Activated naive CD4-positive, alpha-beta T cell treated with anti-CD3 and anti-CD28 coated beads, Interleukin-2, amount 50 U/mL, for 24 hours (primary cell): ENCODE data around the gene ITGB6.

Source experiments
- H3K27ac Mint-ChIP-seq: one replicate; pipeline ENCODE4 v1.8.0; 2021; ENCODE audit warnings: mild to moderate bottlenecking, mixed read lengths
- H3K27me3 Mint-ChIP-seq: one replicate; pipeline ENCODE4 v1.8.0; 2021; ENCODE audit warnings: mixed read lengths
- H3K36me3 Mint-ChIP-seq: one replicate; pipeline ENCODE4 v1.8.0; 2021; ENCODE audit warnings: mixed read lengths
- H3K4me1 Mint-ChIP-seq: one replicate; pipeline ENCODE4 v1.8.0; 2021; ENCODE audit warnings: mixed read lengths
- H3K4me3 Mint-ChIP-seq: one replicate; pipeline ENCODE4 v1.8.0; 2021; ENCODE audit warnings: mild to moderate bottlenecking, mixed read lengths
- H3K9me3 Mint-ChIP-seq: one replicate; pipeline ENCODE4 v1.8.0; 2021; ENCODE audit warnings: mixed read lengths

Gene ITGB6

DNA sequence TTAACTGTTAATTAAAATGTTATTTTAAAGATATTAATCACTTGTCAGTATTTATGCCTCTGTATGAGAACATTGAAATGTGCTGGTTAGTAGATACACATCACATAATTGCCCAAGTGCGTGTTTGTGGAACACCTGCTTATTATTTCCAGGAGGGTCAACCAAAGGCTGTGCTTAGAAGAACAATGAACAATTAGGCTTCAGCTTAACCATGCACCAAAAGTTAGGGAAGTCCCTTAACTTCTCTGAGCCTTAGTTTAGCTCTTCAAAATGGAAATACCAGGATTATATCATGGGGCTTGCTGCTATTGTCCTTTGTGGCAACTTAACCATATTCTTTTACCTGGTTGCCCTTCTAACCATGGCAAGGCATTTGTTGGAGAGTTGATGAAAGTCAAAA, 94.7 kb downstream of the ITGB6 start:
- no peaks in the 10 kb centered on the region for H3K9me3 Mint-ChIP-seq
- H3K36me3 Mint-ChIP-seq = no peaks in the 10 kb centered on the region
- no peak overlapping the region for H3K4me3 Mint-ChIP-seq
- H3K27me3 Mint-ChIP-seq = peaks cover 4% of the 10 kb centered on the region
- H3K27ac Mint-ChIP-seq = no peak overlapping the region
- H3K4me1 Mint-ChIP-seq = no peaks in the 10 kb centered on the region

DNA sequence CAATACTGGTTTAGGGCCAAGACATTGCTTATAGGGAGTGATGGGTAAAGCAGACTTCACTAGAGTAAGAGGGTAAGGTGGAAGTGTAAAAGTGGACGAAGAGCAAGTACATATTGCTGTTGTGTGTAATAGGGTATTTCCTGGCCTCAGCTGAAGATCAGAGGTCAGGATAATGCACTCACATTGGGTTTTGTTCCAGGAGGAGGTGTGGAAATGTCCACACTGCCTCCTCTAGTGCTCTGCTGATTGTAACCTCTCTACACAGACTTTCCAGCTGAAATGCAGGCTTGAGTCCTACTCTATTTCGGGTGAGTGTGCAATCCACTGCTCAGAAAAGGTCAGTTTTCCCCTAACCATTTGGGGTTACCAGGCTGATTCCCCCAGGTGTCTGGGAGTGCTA, 96.0 kb downstream of the ITGB6 start:
- no peaks in the 10 kb centered on the region for H3K4me1 Mint-ChIP-seq

DNA sequence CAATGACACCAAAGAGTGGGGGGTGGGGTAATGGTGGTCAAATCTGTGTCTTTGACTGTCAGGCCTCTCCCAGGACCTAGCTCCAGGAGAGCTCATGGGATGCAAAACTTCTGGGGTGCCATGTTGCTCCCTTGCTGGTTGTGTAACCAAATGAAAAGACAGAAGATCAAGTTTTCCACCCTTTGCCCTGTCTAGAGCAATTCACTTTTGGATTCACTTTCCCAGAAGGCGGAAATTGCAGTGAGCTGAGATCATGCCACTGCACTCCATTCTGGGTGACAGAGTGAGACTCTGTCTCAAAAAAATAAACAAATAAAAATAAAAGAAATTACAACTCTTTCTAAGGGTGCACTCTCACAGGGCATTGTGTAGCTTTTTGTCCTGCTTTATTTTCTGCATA, 102.7 kb downstream of the ITGB6 start:
- no peak overlapping the region for H3K4me3 Mint-ChIP-seq
- H3K9me3 Mint-ChIP-seq = peaks cover 6% of the 10 kb centered on the region
- peaks cover 3% of the 10 kb centered on the region for H3K36me3 Mint-ChIP-seq
- peaks cover 7% of the 10 kb centered on the region for H3K27me3 Mint-ChIP-seq
- H3K4me1 Mint-ChIP-seq = no peaks in the 10 kb centered on the region
- H3K27ac Mint-ChIP-seq = no peak overlapping the region

More for the DNA sequence above, 96.0 kb downstream of the ITGB6 start:
- Mint-ChIP-seq H3K36me3 (no peaks in the 10 kb centered on the region), H3K27me3 (peaks cover 5% of the 10 kb centered on the region), H3K4me3 (no peak overlapping the region), H3K9me3 (no peaks in the 10 kb centered on the region), H3K27ac (no peak overlapping the region)

DNA sequence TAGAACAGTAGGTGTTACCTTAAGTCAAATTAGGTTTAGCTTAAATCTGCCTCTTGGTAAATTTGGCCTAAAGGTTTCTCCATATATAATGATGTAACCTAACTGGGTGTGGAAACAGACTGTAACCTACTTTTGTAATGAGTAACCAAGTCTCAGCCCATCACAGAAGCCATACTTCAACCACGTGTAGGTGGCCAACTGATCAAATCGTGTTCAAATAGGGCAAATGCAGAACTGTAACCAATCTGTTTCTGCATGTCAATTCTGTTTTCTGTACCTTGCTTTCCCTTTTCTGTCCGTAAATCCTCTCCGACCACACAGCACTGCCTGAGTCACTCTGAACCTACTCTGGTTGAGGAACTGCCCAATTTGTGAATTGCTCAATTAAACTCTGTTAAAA, 103.7 kb downstream of the ITGB6 start:
- peaks cover 3% of the 10 kb centered on the region for H3K36me3 Mint-ChIP-seq
- H3K4me3 Mint-ChIP-seq = no peak overlapping the region
- no peaks in the 10 kb centered on the region for H3K4me1 Mint-ChIP-seq
- peaks cover 10% of the 10 kb centered on the region for H3K9me3 Mint-ChIP-seq
- peaks cover 11% of the 10 kb centered on the region for H3K27me3 Mint-ChIP-seq
- no peak overlapping the region for H3K27ac Mint-ChIP-seq

DNA sequence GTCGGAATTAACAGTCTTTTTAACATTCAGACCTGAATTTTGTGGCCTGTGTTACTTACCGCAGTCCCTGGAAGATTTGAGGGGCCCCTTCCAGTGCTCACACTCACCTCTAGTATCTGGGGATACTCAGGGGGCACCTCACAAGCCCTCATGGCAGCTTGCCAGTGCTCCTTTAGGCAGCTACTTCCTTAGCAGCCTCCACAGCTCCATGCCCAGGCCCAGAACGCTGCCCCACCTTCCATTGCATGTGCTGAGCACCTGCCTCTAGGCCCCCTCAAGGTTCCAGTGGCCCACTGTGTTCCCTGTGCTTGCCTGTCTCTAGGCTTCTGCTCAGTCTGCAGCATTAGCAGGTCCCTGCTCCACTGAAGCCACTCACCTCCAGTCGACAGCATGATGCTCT, 107.6 kb downstream of the ITGB6 start:
- no peaks in the 10 kb centered on the region for H3K4me1 Mint-ChIP-seq
- H3K27me3 Mint-ChIP-seq = peaks cover 10% of the 10 kb centered on the region
- no peak overlapping the region for H3K27ac Mint-ChIP-seq
- H3K36me3 Mint-ChIP-seq = peaks cover 6% of the 10 kb centered on the region
- peaks cover 18% of the 10 kb centered on the region for H3K9me3 Mint-ChIP-seq
- no peak overlapping the region for H3K4me3 Mint-ChIP-seq

DNA sequence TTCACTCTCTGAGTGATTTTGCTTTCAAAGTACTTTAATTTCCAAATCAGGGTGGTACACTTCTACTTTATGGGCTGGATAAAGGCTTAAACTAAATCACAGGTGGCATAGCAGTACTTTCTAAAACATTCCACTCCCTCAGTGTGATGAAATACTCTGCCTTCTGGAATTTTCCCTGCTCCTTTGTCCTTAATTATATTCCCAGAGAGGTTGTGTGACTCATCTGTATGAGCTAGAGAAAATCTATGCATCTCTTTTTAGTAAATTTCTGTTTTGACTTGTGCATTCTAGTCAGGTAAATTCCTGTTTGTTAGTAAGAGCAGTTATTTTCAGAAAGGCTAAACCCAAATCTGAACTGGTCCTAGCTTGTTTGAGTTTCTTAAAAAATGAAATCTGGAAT, 108.7 kb downstream of the ITGB6 start:
- H3K27me3 Mint-ChIP-seq = peaks cover 10% of the 10 kb centered on the region
- no peak overlapping the region for H3K4me3 Mint-ChIP-seq
- H3K27ac Mint-ChIP-seq = no peak overlapping the region
- peaks cover 21% of the 10 kb centered on the region for H3K9me3 Mint-ChIP-seq
- H3K36me3 Mint-ChIP-seq = peaks cover 6% of the 10 kb centered on the region
- no peaks in the 10 kb centered on the region for H3K4me1 Mint-ChIP-seq

DNA sequence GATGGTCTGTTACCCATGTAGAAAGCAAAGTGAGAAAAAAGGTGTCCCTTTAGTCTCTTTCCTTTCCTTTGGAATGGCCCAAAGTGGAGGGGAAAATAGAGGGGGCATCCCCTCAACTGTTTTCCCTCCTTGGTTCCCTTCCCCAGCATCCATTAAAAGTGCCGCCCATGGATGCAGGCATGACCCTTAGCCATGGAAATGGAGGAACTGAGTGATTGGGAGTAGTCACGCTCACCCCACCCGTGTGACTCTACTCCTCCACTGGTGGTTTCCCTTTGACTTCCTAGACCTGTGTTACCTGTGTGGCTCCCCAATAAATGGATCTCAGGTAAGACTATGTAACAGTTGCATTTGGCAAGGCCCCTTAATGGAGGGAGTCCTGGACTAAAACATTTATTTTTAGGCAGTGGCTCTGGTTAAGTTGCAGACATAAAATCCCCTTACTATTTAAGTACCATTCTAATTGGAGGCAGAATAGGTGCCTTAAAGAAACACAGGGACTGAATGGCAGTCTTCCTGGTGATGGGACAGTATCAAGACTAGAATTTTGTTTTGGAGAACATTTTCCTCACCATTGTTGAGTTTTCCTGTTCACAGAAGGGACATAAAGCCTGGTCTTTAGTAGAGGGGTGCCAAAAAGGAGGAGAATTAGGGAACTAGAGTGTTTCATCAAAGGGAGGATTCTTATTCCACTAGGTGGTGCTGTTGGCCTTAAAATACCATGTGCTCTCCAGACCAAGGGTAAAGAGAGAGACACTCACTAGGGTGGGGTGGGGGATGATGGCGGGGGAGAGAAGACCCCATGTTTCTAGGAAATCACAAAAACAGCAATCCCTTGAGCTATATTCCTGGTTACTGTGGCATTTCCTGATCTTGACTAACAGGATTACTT, 112.0 kb downstream of the ITGB6 start:
- Mint-ChIP-seq H3K27me3 (peaks cover 4% of the 10 kb centered on the region), H3K27ac (no peak overlapping the region), H3K4me1 (no peaks in the 10 kb centered on the region), H3K9me3 (peaks cover 19% of the 10 kb centered on the region), H3K36me3 (peaks cover 3% of the 10 kb centered on the region), H3K4me3 (no peak overlapping the region)

DNA sequence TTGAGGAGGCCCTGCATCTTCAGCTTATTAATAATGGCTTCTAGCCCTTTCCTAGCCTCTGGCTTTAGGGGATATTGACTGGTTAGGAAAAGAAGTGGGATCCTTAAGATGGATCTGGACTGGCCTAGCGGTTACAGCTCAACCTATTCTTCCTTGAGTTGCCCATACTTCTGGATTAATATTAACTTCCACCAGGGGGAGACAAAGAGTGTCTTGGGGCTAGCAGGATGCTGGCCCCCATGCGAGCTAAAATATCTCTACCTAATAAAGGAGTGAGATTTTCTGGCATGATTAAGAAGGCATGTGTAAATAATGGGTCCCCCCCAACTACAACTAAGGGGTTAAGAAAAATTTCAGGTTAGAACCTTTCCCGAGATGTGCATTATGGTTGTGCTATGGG, 114.4 kb downstream of the ITGB6 start:
- H3K27me3 Mint-ChIP-seq = peaks cover 2% of the 10 kb centered on the region
- peaks cover 17% of the 10 kb centered on the region for H3K9me3 Mint-ChIP-seq
- H3K36me3 Mint-ChIP-seq = peaks cover 3% of the 10 kb centered on the region
- H3K27ac Mint-ChIP-seq = no peak overlapping the region
- H3K4me1 Mint-ChIP-seq = no peaks in the 10 kb centered on the region
- no peak overlapping the region for H3K4me3 Mint-ChIP-seq

DNA sequence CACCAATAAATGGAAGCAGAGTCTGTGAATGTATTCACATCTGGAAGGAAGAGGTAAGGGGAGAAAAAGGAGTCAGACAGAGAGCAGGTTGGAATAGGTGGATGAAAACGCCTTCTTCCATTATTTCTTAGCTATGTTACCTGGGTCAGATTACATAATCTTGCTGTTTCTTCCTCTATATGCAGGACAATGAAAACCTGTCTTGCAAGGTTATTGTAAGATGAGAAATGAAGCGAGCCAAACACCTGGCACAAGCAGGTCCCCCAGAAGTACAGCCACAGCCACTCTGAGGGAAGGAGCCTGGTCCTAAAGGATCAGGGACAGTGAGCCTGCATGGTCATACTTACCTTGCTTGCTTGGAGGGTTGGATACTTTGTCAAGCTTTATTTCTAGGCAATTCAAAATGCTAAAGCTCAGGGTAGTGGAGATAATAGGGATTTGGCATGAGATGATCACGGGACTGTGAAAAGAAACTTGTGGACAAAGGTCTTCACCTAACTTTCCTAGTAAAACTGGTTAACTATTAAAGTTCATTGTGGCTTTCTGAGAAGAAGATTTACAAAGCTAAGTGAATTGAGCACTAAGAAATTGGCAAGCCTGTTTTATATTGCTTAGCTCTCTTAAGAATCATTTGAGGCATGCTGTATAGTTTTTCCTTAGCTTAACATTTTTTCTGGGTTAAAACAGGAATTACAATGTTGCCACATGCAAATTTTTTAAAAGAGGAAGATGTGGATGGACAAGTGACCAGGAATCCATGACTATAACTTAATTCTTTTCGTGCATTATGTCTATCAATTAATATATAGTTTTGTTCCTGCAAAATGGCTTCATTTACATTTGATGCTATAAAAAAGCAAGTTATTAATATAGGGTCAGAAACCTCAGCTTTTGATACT, 121.9 kb downstream of the ITGB6 start:
- H3K9me3 Mint-ChIP-seq = peaks cover 13% of the 10 kb centered on the region
- H3K27ac Mint-ChIP-seq = no peak overlapping the region
- H3K27me3 Mint-ChIP-seq = peaks cover 6% of the 10 kb centered on the region
- H3K4me1 Mint-ChIP-seq = no peaks in the 10 kb centered on the region
- no peak overlapping the region for H3K4me3 Mint-ChIP-seq
- H3K36me3 Mint-ChIP-seq = no peaks in the 10 kb centered on the region

DNA sequence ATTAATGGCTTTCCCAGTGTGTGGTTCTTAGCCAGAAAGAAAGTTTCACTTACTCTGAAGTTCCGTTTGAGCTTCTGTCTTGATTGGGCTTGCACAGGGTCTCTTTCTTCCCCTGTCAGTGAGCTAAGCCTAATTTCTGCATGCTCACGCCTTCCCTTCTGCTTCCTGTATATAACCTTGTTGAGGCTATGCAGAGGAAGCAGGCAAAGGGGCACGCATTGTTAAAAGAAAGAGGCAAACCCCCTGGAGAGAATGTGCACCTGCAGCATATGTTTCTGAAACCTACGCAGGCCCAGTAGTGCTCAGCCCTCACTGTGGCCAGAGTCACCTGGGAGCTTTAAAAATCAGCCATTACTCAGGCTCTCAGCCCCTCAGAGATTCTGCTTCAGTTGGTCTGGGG, 123.2 kb downstream of the ITGB6 start:
- Mint-ChIP-seq H3K36me3 (no peaks in the 10 kb centered on the region), H3K27ac (no peak overlapping the region), H3K27me3 (peaks cover 11% of the 10 kb centered on the region), H3K9me3 (peaks cover 13% of the 10 kb centered on the region), H3K4me3 (no peak overlapping the region), H3K4me1 (no peaks in the 10 kb centered on the region)

DNA sequence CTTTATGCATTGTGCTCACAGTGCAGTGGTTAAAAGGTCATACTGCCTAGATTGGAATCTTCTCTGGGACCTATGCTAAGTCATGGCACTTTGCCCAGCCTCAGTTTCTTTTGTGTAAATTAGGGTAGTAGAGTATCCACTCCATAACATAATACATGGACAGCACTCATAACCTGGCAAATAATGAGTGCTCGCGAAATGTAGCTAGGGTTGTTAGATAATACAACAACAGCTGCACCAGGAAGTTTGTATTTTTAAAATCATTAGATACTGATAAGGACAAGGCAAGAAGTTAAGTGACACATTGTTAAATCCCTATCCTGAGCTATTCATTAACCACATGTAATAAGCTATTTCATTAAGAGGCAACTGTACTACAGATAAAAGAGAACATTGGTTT, 123.8 kb downstream of the ITGB6 start:
- no peaks in the 10 kb centered on the region for H3K36me3 Mint-ChIP-seq
- no peak overlapping the region for H3K4me3 Mint-ChIP-seq
- H3K9me3 Mint-ChIP-seq = peaks cover 13% of the 10 kb centered on the region
- H3K27ac Mint-ChIP-seq = no peak overlapping the region
- no peaks in the 10 kb centered on the region for H3K4me1 Mint-ChIP-seq
- H3K27me3 Mint-ChIP-seq = peaks cover 11% of the 10 kb centered on the region

DNA sequence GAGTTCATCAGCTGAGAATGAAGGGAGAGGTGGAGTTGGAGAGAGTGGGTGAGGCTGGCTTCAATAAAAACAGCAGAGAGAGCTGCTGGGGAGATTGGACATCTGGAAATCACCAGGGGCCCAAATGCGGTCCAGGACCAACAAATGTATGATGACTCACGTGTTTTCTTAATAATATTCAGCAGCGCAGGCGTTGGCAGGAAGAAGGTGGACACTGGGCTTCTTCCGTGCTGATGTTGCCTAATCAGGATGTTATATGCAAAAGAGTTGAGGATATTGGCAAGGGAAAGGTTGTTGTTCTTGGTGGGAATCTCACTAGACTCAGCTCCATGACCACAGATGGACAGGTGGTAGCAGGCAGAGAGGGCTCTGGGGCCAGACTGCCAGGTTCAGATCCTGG, 124.9 kb downstream of the ITGB6 start:
- no peaks in the 10 kb centered on the region for H3K36me3 Mint-ChIP-seq

DNA sequence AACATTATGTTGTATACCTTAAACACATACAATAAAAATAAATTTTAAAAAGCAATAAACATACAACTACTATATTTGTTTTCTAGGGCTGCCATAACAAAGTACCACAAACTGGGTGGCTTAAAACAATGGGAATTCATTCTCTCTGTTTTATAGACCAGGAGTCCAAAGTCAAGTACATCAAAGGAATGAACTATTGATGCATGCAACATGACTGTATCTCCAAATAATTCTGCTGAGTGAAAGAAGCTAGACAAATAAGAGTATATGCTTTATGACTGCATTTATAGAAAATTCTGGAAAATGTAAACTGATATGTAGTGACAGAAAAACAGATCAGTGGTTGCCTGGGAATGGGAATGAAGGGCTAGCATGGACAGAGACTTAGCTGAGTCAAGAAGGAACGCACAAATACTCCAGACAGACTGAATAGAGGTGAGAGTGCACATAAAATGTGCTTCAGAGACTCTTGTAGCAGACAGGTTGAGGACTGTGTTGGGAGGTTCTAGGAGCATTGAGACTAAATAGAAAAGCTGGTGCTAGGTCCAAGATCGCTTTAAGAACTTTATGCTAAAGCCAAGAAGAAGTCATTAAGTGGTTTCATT, 126.7 kb downstream of the ITGB6 start:
- H3K9me3 Mint-ChIP-seq = no peaks in the 10 kb centered on the region
- no peak overlapping the region for H3K4me3 Mint-ChIP-seq
- no peak overlapping the region for H3K27ac Mint-ChIP-seq
- peaks cover 8% of the 10 kb centered on the region for H3K27me3 Mint-ChIP-seq
- no peaks in the 10 kb centered on the region for H3K36me3 Mint-ChIP-seq
- H3K4me1 Mint-ChIP-seq = no peaks in the 10 kb centered on the region

More for the DNA sequence above, 124.9 kb downstream of the ITGB6 start:
- H3K4me1 Mint-ChIP-seq = no peaks in the 10 kb centered on the region
- no peak overlapping the region for H3K4me3 Mint-ChIP-seq
- H3K27me3 Mint-ChIP-seq = peaks cover 10% of the 10 kb centered on the region
- no peak overlapping the region for H3K27ac Mint-ChIP-seq
- peaks cover 5% of the 10 kb centered on the region for H3K9me3 Mint-ChIP-seq

DNA sequence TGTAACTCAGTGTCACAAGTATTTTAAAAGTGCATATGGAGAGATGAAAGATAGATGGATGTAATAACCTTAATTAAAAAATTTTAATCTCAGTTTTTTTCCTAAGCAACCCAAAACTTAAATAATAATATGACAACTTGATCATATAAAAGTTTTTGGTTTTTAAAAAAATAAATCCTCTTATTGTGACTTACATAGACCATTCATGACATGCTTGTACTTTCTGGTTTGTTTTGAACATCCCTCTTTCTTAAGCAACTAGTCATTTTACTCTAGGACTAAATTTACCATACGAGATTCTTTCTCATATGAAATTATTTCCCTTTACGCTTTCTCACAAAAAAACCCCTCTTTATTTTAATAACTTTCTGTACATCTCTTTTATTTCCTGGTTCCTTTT, 131.2 kb downstream of the ITGB6 start:
- Mint-ChIP-seq H3K36me3 (no peaks in the 10 kb centered on the region), H3K9me3 (no peaks in the 10 kb centered on the region), H3K4me3 (no peak overlapping the region), H3K4me1 (no peaks in the 10 kb centered on the region), H3K27me3 (peaks cover 18% of the 10 kb centered on the region), H3K27ac (no peak overlapping the region)

DNA sequence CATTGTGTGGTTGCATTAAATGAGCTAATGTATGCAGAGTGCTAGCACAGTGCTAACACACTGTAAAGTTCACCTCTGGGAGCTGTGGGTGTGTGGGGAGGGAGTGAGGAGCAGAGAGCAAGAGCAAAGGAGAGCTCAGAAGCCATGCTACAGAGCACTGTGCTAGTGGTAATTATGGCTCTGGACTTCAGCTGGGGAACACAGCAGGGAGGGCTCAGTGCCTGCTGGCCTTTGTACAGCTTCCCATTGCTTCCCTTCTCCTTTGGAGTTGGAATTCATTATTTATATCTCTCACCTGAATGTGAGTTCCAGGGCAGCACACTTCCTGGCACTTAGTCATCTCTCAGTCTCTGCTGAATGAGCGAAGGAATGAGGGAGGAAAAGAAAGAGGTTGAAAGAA, 135.2 kb downstream of the ITGB6 start:
- Mint-ChIP-seq H3K27me3 (peaks cover 33% of the 10 kb centered on the region), H3K4me1 (peaks cover 7% of the 10 kb centered on the region), H3K4me3 (no peak overlapping the region)

More for the DNA sequence above, 135.2 kb downstream of the ITGB6 start:
- H3K27ac Mint-ChIP-seq = no peak overlapping the region
- peaks cover 2% of the 10 kb centered on the region for H3K36me3 Mint-ChIP-seq
- H3K9me3 Mint-ChIP-seq = no peaks in the 10 kb centered on the region
